Central memory CD8-positive, alpha-beta T cell (primary cell): Measurements from ENCODE around the gene CSF3.

Source experiments
- ATAC-seq: fragments of 150-1000 bp; cut with Tn5 transposase; replicated peaks from 2 replicates; pipeline ENCODE4 v1.10.0; 2022; ENCODE audit warnings: mild to moderate bottlenecking, moderate FRiP score, moderate number of reproducible peaks; ENCODE audit not compliant: poor library complexity, severe bottlenecking; ENCODE audit errors: extremely low read depth
- DNase-seq, 2 donors: peaks; one replicate each; pipeline ENCODE4 v3.0.0; 2021; ENCODE audit warnings: low spot score in 2 of 2
- H3K27ac Mint-ChIP-seq: one replicate; pipeline ENCODE4 v1.8.0; 2022; ENCODE audit warnings: low read depth, mild to moderate bottlenecking, moderate library complexity, mixed read lengths
- H3K27me3 Mint-ChIP-seq: one replicate; pipeline ENCODE4 v1.8.0; 2022; ENCODE audit warnings: mixed read lengths
- H3K36me3 Mint-ChIP-seq: one replicate; pipeline ENCODE4 v1.8.0; 2022; ENCODE audit warnings: mild to moderate bottlenecking, moderate library complexity, mixed read lengths; ENCODE audit not compliant: insufficient read depth
- H3K4me1 Mint-ChIP-seq: one replicate; pipeline ENCODE4 v1.8.0; 2022; ENCODE audit warnings: mixed read lengths
- H3K4me3 Mint-ChIP-seq: one replicate; pipeline ENCODE4 v1.8.0; 2022; ENCODE audit warnings: mild to moderate bottlenecking, moderate library complexity, mixed read lengths
- H3K9me3 Mint-ChIP-seq: one replicate; pipeline ENCODE4 v1.8.0; 2022; ENCODE audit warnings: mixed read lengths

Gene CSF3

GRCh38 chr17:40061609-40062038, 46.4 kb downstream of the CSF3 start:
- peaks cover 36% of the 10 kb centered on the region for H3K4me1 Mint-ChIP-seq
- no peaks in the 10 kb centered on the region for H3K36me3 Mint-ChIP-seq
- no peak overlapping the region for H3K27ac Mint-ChIP-seq
- DNase-seq = no peak
- ATAC-seq = no peak
- H3K4me3 Mint-ChIP-seq = peak overlapping the region; percentile 86
- H3K9me3 Mint-ChIP-seq = no peaks in the 10 kb centered on the region
- H3K27me3 Mint-ChIP-seq = peaks cover 9% of the 10 kb centered on the region

GRCh38 chr17:40062329-40063186, 47.3 kb downstream of the CSF3 start, which contains the start of gene THRA:
THRA (plus strand) TSS chr17:40062965; CDS start chr17:40074489, 11,524 bp downstream.
- Mint-ChIP-seq H3K4me3 (peak within 1 kb of the TSS; percentile 86), H3K27ac (peak within 1 kb of the TSS; percentile 30), H3K4me1 (peaks cover 40% of the 10 kb centered on the region), H3K9me3 (no peaks in the 10 kb centered on the region), H3K36me3 (no peaks in the 10 kb centered on the region), H3K27me3 (no peaks in the 10 kb centered on the region)
- peak; percentile 91 for ATAC-seq
- DNase-seq = peak in 1 of 2 donors; percentile 31

- no peaks in the 10 kb centered on the region for H3K9me3 Mint-ChIP-seq
- H3K4me3 Mint-ChIP-seq = peak overlapping the region; percentile 86
- H3K36me3 Mint-ChIP-seq = no peaks in the 10 kb centered on the region
- H3K4me1 Mint-ChIP-seq = peaks cover 47% of the 10 kb centered on the region
- peak; percentile 40 for ATAC-seq
- peak in 1 of 2 donors; percentile 18 for DNase-seq
- peak overlapping the region; percentile 30 for H3K27ac Mint-ChIP-seq
- H3K27me3 Mint-ChIP-seq = no peaks in the 10 kb centered on the region
Measured at GRCh38 chr17:40063187-40063771, 48.0 kb downstream of the CSF3 start.

GRCh38 chr17:40063901-40064531, 48.8 kb downstream of the CSF3 start:
- ATAC-seq = no peak
- no peaks in the 10 kb centered on the region for H3K9me3 Mint-ChIP-seq

GRCh38 chr17:40064971-40065768, 49.9 kb downstream of the CSF3 start:
- Mint-ChIP-seq H3K36me3 (peaks cover 4% of the 10 kb centered on the region), H3K27me3 (no peaks in the 10 kb centered on the region), H3K9me3 (no peaks in the 10 kb centered on the region), H3K4me3 (peak overlapping the region; percentile 86), H3K27ac (peak overlapping the region; percentile 11), H3K4me1 (peaks cover 66% of the 10 kb centered on the region)
- no peak for ATAC-seq
- no peak for DNase-seq

More at GRCh38 chr17:40063901-40064531, 48.8 kb downstream of the CSF3 start:
- Mint-ChIP-seq H3K27me3 (no peaks in the 10 kb centered on the region), H3K36me3 (peaks cover 2% of the 10 kb centered on the region), H3K27ac (peak overlapping the region; percentile 30), H3K4me3 (peak overlapping the region; percentile 86), H3K4me1 (peaks cover 55% of the 10 kb centered on the region)
- DNase-seq = no peak

GRCh38 chr17:40065769-40066510, 50.7 kb downstream of the CSF3 start:
- Mint-ChIP-seq H3K4me1 (peaks cover 74% of the 10 kb centered on the region), H3K27me3 (no peaks in the 10 kb centered on the region), H3K4me3 (peak overlapping the region; percentile 86), H3K9me3 (no peaks in the 10 kb centered on the region), H3K36me3 (peaks cover 4% of the 10 kb centered on the region), H3K27ac (peak overlapping the region; percentile 25)
- ATAC-seq (no peak), DNase-seq (no peak)
